Panc1 (cell line): ENCODE measurements around the gene ARHGAP25. TPM values are rescaled to one million over a fixed set of nuclear protein-coding genes. Genes with fewer than 3 reads are reported as not detected.

Source experiments
- ATAC-seq: fragments of 200-7000 bp; cut with Tn5 transposase; 2 replicates; pipeline ENCODE4 v1.9.1; 2020; ENCODE audit warnings: mild to moderate bottlenecking, moderate library complexity
- BruUV-seq: library from RNA; stranded (reverse); fragments of 400-500 nt; replicated peaks from 2 replicates; lab custom pipeline; 2021; lab: Mats Ljungman, UMichigan
- CTCF ChIA-PET: fragments of 300-600 bp; sonication (Branson Sonifier 250); formaldehyde crosslinking; loops from one replicate; lab custom pipeline; 2022; ENCODE audit warnings: antibody characterized with exemption; lab: Charles Lee
- POLR2A ChIA-PET: fragments of 300-600 bp; sonication (Branson Sonifier 250); formaldehyde crosslinking; loops from one replicate; lab custom pipeline; 2022; ENCODE audit warnings: antibody characterized with exemption; lab: Charles Lee
- DNase-seq: peaks from one replicate; pipeline ENCODE4 v3.0.0-alpha.2; 2010; ENCODE audit warnings: low read depth, low spot score
- H3K27ac ChIP-seq: 2 replicates; pipeline ENCODE4 v1.5.1; 2011; ENCODE audit warnings: mild to moderate bottlenecking, low read length, inconsistent platforms
- H3K27me3 ChIP-seq: fragments of 200-500 bp; sonication (Bioruptor generic); 2 replicates; pipeline ENCODE4 v1.6.0; 2014; ENCODE audit warnings: low read length, inconsistent platforms; ENCODE audit not compliant: control insufficient read depth, insufficient read depth
- H3K36me3 ChIP-seq: fragments of 200-500 bp; sonication (Bioruptor generic); 2 replicates; pipeline ENCODE4 v1.5.1; 2014; ENCODE audit warnings: inconsistent platforms, mild to moderate bottlenecking, low read length, moderate library complexity; ENCODE audit not compliant: control insufficient read depth, insufficient read depth
- H3K4me1 ChIP-seq: 2 replicates; pipeline ENCODE4 v1.5.1; 2011; ENCODE audit warnings: inconsistent platforms, mild to moderate bottlenecking, low read length, moderate library complexity; ENCODE audit not compliant: control insufficient read depth, insufficient read depth
- H3K4me3 ChIP-seq, 2 experiments: 2 replicates each; pipeline ENCODE4 v1.5.1; 2011 to 2012; ENCODE audit warnings: low read depth in 2 of 2, low read length in 2 of 2, mild to moderate bottlenecking in 2 of 2, inconsistent platforms in 1 of 2, moderate library complexity in 1 of 2
- H3K9me3 ChIP-seq: fragments of 200-500 bp; sonication (Bioruptor generic); 2 replicates; pipeline ENCODE4 v1.5.1; 2014; ENCODE audit warnings: low read depth, mild to moderate bottlenecking, inconsistent platforms, low read length, moderate library complexity; ENCODE audit not compliant: control insufficient read depth, insufficient read depth
- POLR2AphosphoS5 ChIP-seq: IDR thresholded peaks from 2 replicates; pipeline ENCODE4 v1.6.1; 2012; ENCODE audit warnings: mild to moderate bottlenecking, low read depth, low read length, moderate library complexity
- SIN3A ChIP-seq: IDR thresholded peaks from 2 replicates; pipeline ENCODE4 v1.6.1; 2012; ENCODE audit warnings: low read depth, mild to moderate bottlenecking, low read length, moderate library complexity, borderline replicate concordance; ENCODE audit not compliant: insufficient read depth
- TCF7L2 ChIP-seq: IDR thresholded peaks from 2 replicates; pipeline ENCODE4 v1.6.1; 2011; ENCODE audit warnings: mild to moderate bottlenecking, low read depth, low read length, inconsistent platforms
- in situ Hi-C: cut with HindIII; loops from 2 replicates; pipeline ENCODE4 v1.10.0; 2016; ENCODE audit warnings: low sequenced_read_pairs, low pct_unique_long_range_greater_than_20kb
- intact Hi-C: fragments of 100-400 bp; cut with micrococcal nuclease; formaldehyde crosslinking; loops from one replicate; pipeline ENCODE4 v1.10.0; 2022; ENCODE audit not compliant: unreplicated experiment
- total RNA-seq: library from RNA; stranded (reverse); gene quantifications from one replicate; pipeline ENCODE4 v1.2.1, GENCODE V29; 2021; ENCODE audit not compliant: unreplicated experiment
- TF ChIP-seq, protein P1 (sequence below), 2 experiments: IDR thresholded peaks; 2 replicates each; pipeline ENCODE4 v1.6.1; 2011 to 2012; ENCODE audit warnings: low read depth in 2 of 2, control low read depth in 1 of 2, low read length in 1 of 2, mild to moderate bottlenecking in 1 of 2, moderate library complexity in 1 of 2; ENCODE audit not compliant: insufficient read depth in 1 of 2
- TF ChIP-seq, protein P2 (sequence below): fragments of 450-650 bp; IDR thresholded peaks from 2 replicates; pipeline ENCODE4 v1.5.1; 2017; ENCODE audit warnings: mild to moderate bottlenecking

Gene ARHGAP25
- total RNA-seq, 1 experiment from 2014 or later: 0.49 TPM

DNA sequence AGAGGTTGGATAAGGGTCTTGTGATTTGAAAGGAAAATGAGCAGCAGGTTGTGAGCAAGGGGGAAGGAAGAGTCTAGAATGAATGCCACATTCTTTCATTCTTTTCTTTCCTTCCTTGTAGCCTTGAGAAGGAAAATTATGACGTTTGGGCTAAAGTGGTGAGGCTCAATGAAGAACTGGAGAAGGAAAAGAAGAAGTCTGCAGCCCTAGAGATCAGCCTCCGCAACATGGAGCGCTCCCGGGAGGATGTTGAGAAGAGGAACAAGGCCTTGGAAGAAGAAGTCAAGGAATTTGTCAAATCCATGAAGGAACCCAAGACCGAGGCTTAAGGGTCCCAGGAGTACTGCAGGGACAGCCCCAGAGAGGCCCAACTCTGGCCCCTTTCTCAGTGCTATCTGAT, 91.3 kb downstream of the ARHGAP25 start:
- ChIA-PET POLR2A (no interaction called here), CTCF (no interaction called here)
- Histone ChIP-seq H3K4me3 (no peak overlapping the region), H3K4me1 (no peaks in the 10 kb centered on the region), H3K9me3 (no peaks in the 10 kb centered on the region), H3K27ac (no peak overlapping the region), H3K27me3 (no peaks in the 10 kb centered on the region), H3K36me3 (no peaks in the 10 kb centered on the region)
- BruUV-seq: no TSS peak
- no peak for TF ChIP-seq SIN3A
- DNase-seq: no peak
- ATAC-seq: no peak
- in situ Hi-C loops: no loop called here
- intact Hi-C loops: no loop called here

DNA sequence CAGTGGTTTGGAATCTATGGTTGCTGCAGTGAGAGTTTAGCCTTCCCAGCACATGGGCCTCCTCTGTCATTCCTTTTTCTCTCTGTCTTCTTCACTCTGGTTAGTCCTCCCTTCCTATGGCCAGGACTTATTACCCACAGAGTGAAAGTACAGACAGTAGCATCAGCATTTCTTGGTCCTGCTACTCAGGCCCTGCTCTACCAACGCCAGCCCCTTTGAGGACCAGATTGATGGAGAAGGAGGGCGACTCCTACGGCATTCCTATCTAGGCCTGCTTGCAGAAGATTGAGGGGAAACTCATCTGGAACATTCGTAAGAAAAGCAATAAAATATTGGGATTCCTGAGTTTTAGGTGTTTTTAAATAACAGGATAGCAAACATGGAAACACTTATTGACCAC, 93.1 kb downstream of the ARHGAP25 start:
- in situ Hi-C loops: no loop called here

More for the DNA sequence above, 93.1 kb downstream of the ARHGAP25 start:
- ChIA-PET POLR2A (no interaction called here), CTCF (no interaction called here)
- ATAC-seq (no peak), DNase-seq (no peak)
- BruUV-seq: no TSS peak
- no peak overlapping the region for H3K4me3 ChIP-seq
- H3K4me1 ChIP-seq: no peaks in the 10 kb centered on the region
- H3K36me3 ChIP-seq: no peaks in the 10 kb centered on the region
- H3K27me3 ChIP-seq: no peaks in the 10 kb centered on the region
- H3K27ac ChIP-seq: no peak overlapping the region
- no peaks in the 10 kb centered on the region for H3K9me3 ChIP-seq
- intact Hi-C loops: no loop called here
- TF ChIP-seq, protein P1, sequence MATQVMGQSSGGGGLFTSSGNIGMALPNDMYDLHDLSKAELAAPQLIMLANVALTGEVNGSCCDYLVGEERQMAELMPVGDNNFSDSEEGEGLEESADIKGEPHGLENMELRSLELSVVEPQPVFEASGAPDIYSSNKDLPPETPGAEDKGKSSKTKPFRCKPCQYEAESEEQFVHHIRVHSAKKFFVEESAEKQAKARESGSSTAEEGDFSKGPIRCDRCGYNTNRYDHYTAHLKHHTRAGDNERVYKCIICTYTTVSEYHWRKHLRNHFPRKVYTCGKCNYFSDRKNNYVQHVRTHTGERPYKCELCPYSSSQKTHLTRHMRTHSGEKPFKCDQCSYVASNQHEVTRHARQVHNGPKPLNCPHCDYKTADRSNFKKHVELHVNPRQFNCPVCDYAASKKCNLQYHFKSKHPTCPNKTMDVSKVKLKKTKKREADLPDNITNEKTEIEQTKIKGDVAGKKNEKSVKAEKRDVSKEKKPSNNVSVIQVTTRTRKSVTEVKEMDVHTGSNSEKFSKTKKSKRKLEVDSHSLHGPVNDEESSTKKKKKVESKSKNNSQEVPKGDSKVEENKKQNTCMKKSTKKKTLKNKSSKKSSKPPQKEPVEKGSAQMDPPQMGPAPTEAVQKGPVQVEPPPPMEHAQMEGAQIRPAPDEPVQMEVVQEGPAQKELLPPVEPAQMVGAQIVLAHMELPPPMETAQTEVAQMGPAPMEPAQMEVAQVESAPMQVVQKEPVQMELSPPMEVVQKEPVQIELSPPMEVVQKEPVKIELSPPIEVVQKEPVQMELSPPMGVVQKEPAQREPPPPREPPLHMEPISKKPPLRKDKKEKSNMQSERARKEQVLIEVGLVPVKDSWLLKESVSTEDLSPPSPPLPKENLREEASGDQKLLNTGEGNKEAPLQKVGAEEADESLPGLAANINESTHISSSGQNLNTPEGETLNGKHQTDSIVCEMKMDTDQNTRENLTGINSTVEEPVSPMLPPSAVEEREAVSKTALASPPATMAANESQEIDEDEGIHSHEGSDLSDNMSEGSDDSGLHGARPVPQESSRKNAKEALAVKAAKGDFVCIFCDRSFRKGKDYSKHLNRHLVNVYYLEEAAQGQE (IDR thresholded peaks at IDR 0.05; ENCODE audit: insufficient read depth in 1 of 2, low read depth in 2 of 2, low read length in 1 of 2): no peak
- TF ChIP-seq POLR2AphosphoS5 (no peak), SIN3A (no peak), TCF7L2 (no peak)
- TF ChIP-seq, protein P2, sequence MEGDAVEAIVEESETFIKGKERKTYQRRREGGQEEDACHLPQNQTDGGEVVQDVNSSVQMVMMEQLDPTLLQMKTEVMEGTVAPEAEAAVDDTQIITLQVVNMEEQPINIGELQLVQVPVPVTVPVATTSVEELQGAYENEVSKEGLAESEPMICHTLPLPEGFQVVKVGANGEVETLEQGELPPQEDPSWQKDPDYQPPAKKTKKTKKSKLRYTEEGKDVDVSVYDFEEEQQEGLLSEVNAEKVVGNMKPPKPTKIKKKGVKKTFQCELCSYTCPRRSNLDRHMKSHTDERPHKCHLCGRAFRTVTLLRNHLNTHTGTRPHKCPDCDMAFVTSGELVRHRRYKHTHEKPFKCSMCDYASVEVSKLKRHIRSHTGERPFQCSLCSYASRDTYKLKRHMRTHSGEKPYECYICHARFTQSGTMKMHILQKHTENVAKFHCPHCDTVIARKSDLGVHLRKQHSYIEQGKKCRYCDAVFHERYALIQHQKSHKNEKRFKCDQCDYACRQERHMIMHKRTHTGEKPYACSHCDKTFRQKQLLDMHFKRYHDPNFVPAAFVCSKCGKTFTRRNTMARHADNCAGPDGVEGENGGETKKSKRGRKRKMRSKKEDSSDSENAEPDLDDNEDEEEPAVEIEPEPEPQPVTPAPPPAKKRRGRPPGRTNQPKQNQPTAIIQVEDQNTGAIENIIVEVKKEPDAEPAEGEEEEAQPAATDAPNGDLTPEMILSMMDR: no peak
